IgD-negative memory B cell (primary cell): ENCODE measurements around the gene KRTAP19-8. TPM values are rescaled to one million over a fixed set of nuclear protein-coding genes. Genes with fewer than 3 reads are reported as not detected.

Source experiments
- H3K27ac Mint-ChIP-seq, 3 donors: one replicate each; pipeline ENCODE4 v1.8.0; 2020 to 2022; ENCODE audit warnings: mild to moderate bottlenecking in 3 of 3, mixed read lengths in 3 of 3, moderate library complexity in 1 of 3
- H3K27me3 Mint-ChIP-seq: one replicate; pipeline ENCODE4 v1.8.0; 2021; ENCODE audit warnings: mixed read lengths
- H3K36me3 Mint-ChIP-seq: one replicate; pipeline ENCODE4 v1.8.0; 2020; ENCODE audit warnings: mild to moderate bottlenecking, mixed read lengths
- H3K4me1 Mint-ChIP-seq, 3 donors: one replicate each; pipeline ENCODE4 v1.8.0; 2020 to 2022; ENCODE audit warnings: mixed read lengths in 3 of 3, mild to moderate bottlenecking in 1 of 3
- H3K4me3 Mint-ChIP-seq, 4 donors: one replicate each; pipeline ENCODE4 v1.8.0; 2020 to 2022; ENCODE audit warnings: mild to moderate bottlenecking in 4 of 4, mixed read lengths in 4 of 4, moderate library complexity in 3 of 4
- H3K9me3 Mint-ChIP-seq, 3 donors: one replicate each; pipeline ENCODE4 v1.8.0; 2020 to 2021; ENCODE audit warnings: mixed read lengths in 3 of 3, mild to moderate bottlenecking in 1 of 3
- polyA plus RNA-seq: library from polyadenylated mRNA; unstranded; fragments of 300-500 nt; fragmentation: Illumina TruSeq; gene quantifications from one replicate; pipeline ENCODE4 v1.2.3, GENCODE V29; 2021

The KRTAP19-8 gene
- polyA plus RNA-seq: not detected

DNA sequence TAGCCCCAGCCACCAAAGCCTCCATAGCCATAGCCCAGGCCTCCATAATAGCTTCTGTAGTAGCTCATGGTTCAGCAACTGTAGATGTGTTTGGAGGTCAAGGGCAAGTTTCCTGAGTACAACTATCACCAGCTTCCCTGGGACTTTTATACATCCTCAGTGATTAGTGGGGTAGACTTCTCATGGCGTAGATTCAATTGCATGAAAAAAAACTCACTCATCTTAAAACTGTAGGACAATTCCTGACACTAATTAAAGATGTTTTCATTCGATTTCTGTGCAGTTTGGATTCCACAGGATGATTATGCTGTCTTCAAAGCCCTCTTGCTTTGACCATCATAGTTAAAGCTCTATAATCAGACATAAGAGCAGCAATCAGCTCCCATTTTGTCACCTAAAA lies at the start of gene KRTAP19-8:
Gene KRTAP19-8 (minus strand): TSS at position 101 of the 400 bp plus-strand sequence. CDS start 33 bp downstream, at position 68.
- Mint-ChIP-seq H3K9me3 (peaks cover 1 to 5% (median 2%) of the 10 kb centered on the region in 3 donors), H3K27ac (no peak within 1 kb of the TSS), H3K27me3 (no peaks in the 10 kb centered on the region), H3K4me1 (no peaks in the 10 kb centered on the region), H3K4me3 (no peak within 1 kb of the TSS), H3K36me3 (no peaks in the 10 kb centered on the region)

- H3K27me3 Mint-ChIP-seq: no peaks in the 10 kb centered on the region
- H3K9me3 Mint-ChIP-seq: peaks cover 0 to 5% (median 0%) of the 10 kb centered on the region in 3 donors
- H3K36me3 Mint-ChIP-seq: peaks cover 4% of the 10 kb centered on the region
- no peak overlapping the region for H3K27ac Mint-ChIP-seq
- peak overlapping the region in 1 of 4 donors; percentile 9 for H3K4me3 Mint-ChIP-seq
- H3K4me1 Mint-ChIP-seq: peaks cover 0 to 3% (median 0%) of the 10 kb centered on the region in 3 donors
Observed at GRCh38 chr21:31087639-31088473, 49.6 kb upstream of the KRTAP19-8 start.

GRCh38 chr21:31084689-31085088 lies 46.4 kb upstream of the KRTAP19-8 start:
- Mint-ChIP-seq H3K27me3 (no peaks in the 10 kb centered on the region), H3K9me3 (no peaks in the 10 kb centered on the region), H3K36me3 (no peaks in the 10 kb centered on the region), H3K4me3 (no peak overlapping the region), H3K4me1 (peaks cover 0 to 3% (median 0%) of the 10 kb centered on the region in 3 donors), H3K27ac (no peak overlapping the region)

- Mint-ChIP-seq H3K4me1 (no peaks in the 10 kb centered on the region), H3K4me3 (no peak overlapping the region), H3K36me3 (no peaks in the 10 kb centered on the region), H3K27me3 (no peaks in the 10 kb centered on the region), H3K9me3 (no peaks in the 10 kb centered on the region), H3K27ac (no peak overlapping the region)
Observed at GRCh38 chr21:31078796-31079195, 40.5 kb upstream of the KRTAP19-8 start.

DNA sequence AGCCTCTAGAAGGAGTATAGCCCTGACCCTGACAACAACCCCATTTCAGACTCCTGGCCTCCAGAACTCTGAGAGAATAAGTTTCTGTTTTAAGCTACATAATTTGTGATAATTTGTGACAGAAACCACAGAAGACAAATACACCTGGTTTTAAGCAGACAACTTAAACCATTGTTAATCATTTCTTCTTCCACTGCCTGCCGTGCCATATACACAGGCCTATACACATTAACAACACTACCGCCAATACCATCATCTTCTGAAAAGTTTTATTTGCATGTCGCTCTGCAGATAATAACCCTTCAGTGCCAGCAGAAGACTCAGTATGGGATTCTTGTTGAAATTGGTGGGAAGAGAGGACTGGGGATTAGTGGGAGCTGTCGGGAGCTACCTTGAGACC lies 39.9 kb upstream of the KRTAP19-8 start:
- no peak overlapping the region for H3K27ac Mint-ChIP-seq
- no peaks in the 10 kb centered on the region for H3K4me1 Mint-ChIP-seq
- no peak overlapping the region for H3K4me3 Mint-ChIP-seq

GRCh38 chr21:31075848-31076247 lies 37.6 kb upstream of the KRTAP19-8 start:
- Mint-ChIP-seq H3K27me3 (peaks cover 3% of the 10 kb centered on the region), H3K4me3 (no peak overlapping the region), H3K27ac (no peak overlapping the region), H3K9me3 (no peaks in the 10 kb centered on the region), H3K36me3 (no peaks in the 10 kb centered on the region), H3K4me1 (no peaks in the 10 kb centered on the region)

More for the DNA sequence above, 39.9 kb upstream of the KRTAP19-8 start:
- Mint-ChIP-seq H3K36me3 (no peaks in the 10 kb centered on the region), H3K27me3 (no peaks in the 10 kb centered on the region), H3K9me3 (no peaks in the 10 kb centered on the region)

GRCh38 chr21:31072533-31072932 lies 34.3 kb upstream of the KRTAP19-8 start:
- no peaks in the 10 kb centered on the region for H3K4me1 Mint-ChIP-seq
- H3K27me3 Mint-ChIP-seq: peaks cover 4% of the 10 kb centered on the region
- no peak overlapping the region for H3K4me3 Mint-ChIP-seq
- H3K9me3 Mint-ChIP-seq: no peaks in the 10 kb centered on the region
- no peaks in the 10 kb centered on the region for H3K36me3 Mint-ChIP-seq
- no peak overlapping the region for H3K27ac Mint-ChIP-seq

DNA sequence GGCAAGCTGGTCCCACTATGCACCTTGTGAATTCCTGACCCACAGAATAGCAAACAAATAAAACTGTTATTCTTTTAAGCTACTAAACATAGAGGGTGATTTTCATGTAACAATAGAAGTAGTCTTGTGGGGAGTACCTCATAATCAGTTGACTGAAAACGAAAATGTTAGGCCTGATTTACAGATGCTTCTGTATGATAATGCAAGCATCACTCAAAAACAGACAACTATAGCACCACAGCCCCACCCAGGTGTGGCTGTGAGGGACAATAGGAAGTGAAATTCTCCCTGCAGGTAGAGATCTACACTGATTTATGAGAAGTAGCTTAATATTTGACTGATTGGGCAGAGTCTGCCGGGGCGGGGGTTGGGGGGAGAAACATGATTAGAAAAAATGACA lies 26.5 kb upstream of the KRTAP19-8 start:
- Mint-ChIP-seq H3K27ac (no peak overlapping the region), H3K4me3 (no peak overlapping the region), H3K9me3 (no peaks in the 10 kb centered on the region), H3K36me3 (peaks cover 2% of the 10 kb centered on the region), H3K4me1 (no peaks in the 10 kb centered on the region), H3K27me3 (no peaks in the 10 kb centered on the region)

GRCh38 chr21:31052489-31053142 lies 14.3 kb upstream of the KRTAP19-8 start:
- H3K4me3 Mint-ChIP-seq: no peak overlapping the region
- H3K36me3 Mint-ChIP-seq: peaks cover 2% of the 10 kb centered on the region

GRCh38 chr21:31050577-31051157 lies 12.4 kb upstream of the KRTAP19-8 start:
- no peaks in the 10 kb centered on the region for H3K4me1 Mint-ChIP-seq
- H3K36me3 Mint-ChIP-seq: no peaks in the 10 kb centered on the region
- no peak overlapping the region for H3K4me3 Mint-ChIP-seq

More at GRCh38 chr21:31052489-31053142, 14.3 kb upstream of the KRTAP19-8 start:
- no peaks in the 10 kb centered on the region for H3K27me3 Mint-ChIP-seq
- no peaks in the 10 kb centered on the region for H3K4me1 Mint-ChIP-seq
- H3K27ac Mint-ChIP-seq: no peak overlapping the region
- H3K9me3 Mint-ChIP-seq: peaks cover 0 to 4% (median 3%) of the 10 kb centered on the region in 3 donors

GRCh38 chr21:31045841-31046240 lies 7.6 kb upstream of the KRTAP19-8 start:
- Mint-ChIP-seq H3K27me3 (no peaks in the 10 kb centered on the region), H3K4me1 (no peaks in the 10 kb centered on the region), H3K4me3 (no peak overlapping the region), H3K9me3 (peaks cover 0 to 4% (median 0%) of the 10 kb centered on the region in 3 donors), H3K36me3 (no peaks in the 10 kb centered on the region), H3K27ac (no peak overlapping the region)

More at GRCh38 chr21:31050577-31051157, 12.4 kb upstream of the KRTAP19-8 start:
- peaks cover 0 to 4% (median 0%) of the 10 kb centered on the region in 3 donors for H3K9me3 Mint-ChIP-seq
- no peaks in the 10 kb centered on the region for H3K27me3 Mint-ChIP-seq
- H3K27ac Mint-ChIP-seq: no peak overlapping the region

GRCh38 chr21:31043471-31043870 lies 5.2 kb upstream of the KRTAP19-8 start:
- Mint-ChIP-seq H3K36me3 (no peaks in the 10 kb centered on the region), H3K27ac (no peak overlapping the region), H3K4me3 (no peak overlapping the region), H3K9me3 (no peaks in the 10 kb centered on the region), H3K27me3 (no peaks in the 10 kb centered on the region), H3K4me1 (no peaks in the 10 kb centered on the region)

GRCh38 chr21:31042080-31042464 lies 3.8 kb upstream of the KRTAP19-8 start:
- Mint-ChIP-seq H3K27ac (no peak overlapping the region), H3K36me3 (no peaks in the 10 kb centered on the region), H3K27me3 (no peaks in the 10 kb centered on the region)

DNA sequence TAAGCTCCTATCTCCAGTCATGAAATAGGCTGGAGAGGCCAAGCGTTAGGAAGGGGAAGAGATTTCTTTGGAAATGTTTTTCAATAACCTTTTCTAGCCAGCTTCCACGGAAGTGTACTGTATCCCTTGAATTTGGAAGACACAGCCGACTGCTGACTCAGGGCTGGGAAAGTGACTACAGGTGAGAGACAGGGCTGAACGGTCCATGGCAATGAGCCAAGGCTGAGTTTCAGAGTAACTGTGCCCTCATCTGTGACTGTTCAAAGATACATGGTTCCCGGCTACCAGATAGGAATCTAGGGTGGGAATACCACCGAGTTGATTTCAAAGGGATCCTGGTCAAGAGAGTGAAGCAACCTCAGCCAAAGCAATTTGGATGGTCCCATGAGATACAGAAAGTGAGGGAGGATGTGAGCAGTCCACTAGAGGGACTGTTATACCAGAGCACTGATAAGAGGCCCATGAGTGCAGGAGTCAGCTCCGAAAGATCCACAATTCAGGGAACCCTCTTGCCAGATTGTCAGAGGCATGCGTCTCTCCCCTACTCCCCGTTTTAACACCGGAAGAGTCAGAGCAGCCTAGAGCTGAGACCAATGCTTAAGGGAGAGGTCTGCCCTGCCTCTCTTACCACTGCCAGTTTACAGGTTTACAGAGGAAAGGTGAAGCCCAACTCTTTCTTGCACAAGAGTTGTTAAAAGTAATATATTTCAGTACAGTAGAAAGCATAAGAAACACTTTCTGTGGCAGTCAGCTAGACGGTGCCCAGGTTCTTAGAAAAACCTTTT lies 3.2 kb upstream of the KRTAP19-8 start:
- Mint-ChIP-seq H3K27me3 (no peaks in the 10 kb centered on the region), H3K27ac (no peak overlapping the region), H3K4me1 (no peaks in the 10 kb centered on the region), H3K4me3 (no peak overlapping the region), H3K9me3 (no peaks in the 10 kb centered on the region), H3K36me3 (no peaks in the 10 kb centered on the region)

More at GRCh38 chr21:31042080-31042464, 3.8 kb upstream of the KRTAP19-8 start:
- Mint-ChIP-seq H3K9me3 (no peaks in the 10 kb centered on the region), H3K4me3 (no peak overlapping the region), H3K4me1 (no peaks in the 10 kb centered on the region)
